Breast epithelium (tissue), 3 donors: ENCODE measurements around the gene GRIK3.

Source experiments
- POLR2A ChIP-seq: fragments of 450-650 bp; IDR thresholded peaks from one replicate; pipeline ENCODE4 v1.6.1; 2016; ENCODE audit warnings: antibody characterized with exemption, mild to moderate bottlenecking, moderate library complexity
- POLR2AphosphoS5 ChIP-seq, 3 donors: sonication (generic); formaldehyde crosslinking; IDR thresholded peaks; one replicate each; pipeline ENCODE4 v1.6.1; 2017; ENCODE audit warnings: antibody characterized with exemption in 3 of 3
- TF ChIP-seq, protein P1 (sequence below), 3 donors: fragments of 450-650 bp; IDR thresholded peaks; one replicate each; pipeline ENCODE4 v1.5.1; 2016 to 2017; ENCODE audit warnings: antibody characterized with exemption in 3 of 3, mild to moderate bottlenecking in 3 of 3, moderate library complexity in 3 of 3

DNA sequence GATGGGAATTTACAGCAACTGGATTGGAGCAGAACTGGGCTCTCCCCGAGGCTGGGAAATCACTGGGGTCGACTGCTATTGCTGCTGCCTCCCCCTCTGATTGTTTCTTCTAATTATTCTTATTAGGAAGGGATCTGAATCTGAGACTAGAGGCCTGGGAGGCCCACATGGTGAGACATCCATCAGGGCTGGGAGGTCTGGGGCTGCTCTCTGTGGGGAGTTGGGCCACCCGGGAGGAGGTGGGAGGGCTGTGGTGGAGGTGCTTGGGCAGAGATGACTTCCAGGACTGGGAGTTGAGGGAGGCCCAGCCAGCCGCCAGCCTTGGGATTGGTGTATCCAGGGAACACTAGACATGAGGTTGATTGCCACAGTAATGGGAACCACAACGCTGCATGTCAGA lies 247.9 kb downstream of the GRIK3 start:
- TF ChIP-seq, protein P1, sequence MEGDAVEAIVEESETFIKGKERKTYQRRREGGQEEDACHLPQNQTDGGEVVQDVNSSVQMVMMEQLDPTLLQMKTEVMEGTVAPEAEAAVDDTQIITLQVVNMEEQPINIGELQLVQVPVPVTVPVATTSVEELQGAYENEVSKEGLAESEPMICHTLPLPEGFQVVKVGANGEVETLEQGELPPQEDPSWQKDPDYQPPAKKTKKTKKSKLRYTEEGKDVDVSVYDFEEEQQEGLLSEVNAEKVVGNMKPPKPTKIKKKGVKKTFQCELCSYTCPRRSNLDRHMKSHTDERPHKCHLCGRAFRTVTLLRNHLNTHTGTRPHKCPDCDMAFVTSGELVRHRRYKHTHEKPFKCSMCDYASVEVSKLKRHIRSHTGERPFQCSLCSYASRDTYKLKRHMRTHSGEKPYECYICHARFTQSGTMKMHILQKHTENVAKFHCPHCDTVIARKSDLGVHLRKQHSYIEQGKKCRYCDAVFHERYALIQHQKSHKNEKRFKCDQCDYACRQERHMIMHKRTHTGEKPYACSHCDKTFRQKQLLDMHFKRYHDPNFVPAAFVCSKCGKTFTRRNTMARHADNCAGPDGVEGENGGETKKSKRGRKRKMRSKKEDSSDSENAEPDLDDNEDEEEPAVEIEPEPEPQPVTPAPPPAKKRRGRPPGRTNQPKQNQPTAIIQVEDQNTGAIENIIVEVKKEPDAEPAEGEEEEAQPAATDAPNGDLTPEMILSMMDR (IDR thresholded peaks at IDR 0.05) = no peak
- no peak for TF ChIP-seq POLR2AphosphoS5 (IDR thresholded peaks at IDR 0.05)
- no peak for TF ChIP-seq POLR2A
